Mesenchymal stem cell (in vitro differentiated cells and primary cell): ENCODE results near the gene ADH5.

Experiments used
- DNase-seq: peaks from one replicate; pipeline ENCODE4 v3.0.0-alpha.2; 2013
- H2AFZ ChIP-seq: one replicate; pipeline ENCODE4 v1.6.1; 2013; ENCODE audit warnings: low read depth, mild to moderate bottlenecking, control low read depth, inconsistent platforms, low read length, moderate library complexity
- H2AK5ac ChIP-seq: 2 replicates; pipeline ENCODE4 v1.6.1; 2013; ENCODE audit warnings: low read length, moderate library complexity, mild to moderate bottlenecking, inconsistent platforms; ENCODE audit not compliant: severe bottlenecking
- H2BK120ac ChIP-seq: one replicate; pipeline ENCODE4 v1.6.1; 2013; ENCODE audit warnings: low read depth, mild to moderate bottlenecking, inconsistent platforms, low read length, moderate library complexity
- H2BK12ac ChIP-seq, 2 experiments: one replicate each; pipeline ENCODE4 v1.6.1; 2013; ENCODE audit warnings: inconsistent platforms in 2 of 2, low read length in 2 of 2, mild to moderate bottlenecking in 2 of 2, moderate library complexity in 2 of 2, control low read depth in 1 of 2
- H2BK15ac ChIP-seq: one replicate; pipeline ENCODE4 v1.6.1; 2013; ENCODE audit warnings: mild to moderate bottlenecking, low read depth, inconsistent platforms; ENCODE audit not compliant: poor library complexity, severe bottlenecking
- H2BK5ac ChIP-seq: 2 replicates; pipeline ENCODE4 v1.6.1; 2013; ENCODE audit warnings: low read depth, mild to moderate bottlenecking, low read length, control low read depth, inconsistent platforms; ENCODE audit not compliant: poor library complexity, severe bottlenecking
- H3K14ac ChIP-seq, 2 experiments: one replicate each; pipeline ENCODE4 v1.6.1; 2013; ENCODE audit warnings: inconsistent platforms in 2 of 2, low read length in 2 of 2, control low read depth in 1 of 2, mild to moderate bottlenecking in 1 of 2, moderate library complexity in 1 of 2
- H3K18ac ChIP-seq, 2 experiments: one replicate each; pipeline ENCODE4 v1.6.1; 2013; ENCODE audit warnings: inconsistent platforms in 2 of 2, low read length in 2 of 2, control low read depth in 1 of 2, low read depth in 1 of 2, mild to moderate bottlenecking in 1 of 2
- H3K23ac ChIP-seq, 2 experiments: one replicate each; pipeline ENCODE4 v1.6.1; 2013; ENCODE audit warnings: inconsistent platforms in 2 of 2, low read length in 2 of 2, mild to moderate bottlenecking in 2 of 2, moderate library complexity in 2 of 2, control low read depth in 1 of 2
- H3K27ac ChIP-seq: 2 replicates; pipeline ENCODE4 v1.5.1; 2013; ENCODE audit warnings: mild to moderate bottlenecking, moderate library complexity, low read length, control low read depth, inconsistent platforms; ENCODE audit not compliant: poor library complexity, severe bottlenecking
- H3K27me3 ChIP-seq, 2 experiments: 2 replicates each; pipeline versions ENCODE4 v1.6.1 to v1.7.0; 2013; ENCODE audit warnings: low read length in 2 of 2, mild to moderate bottlenecking in 2 of 2, moderate library complexity in 2 of 2, control low read depth in 1 of 2, inconsistent platforms in 1 of 2; ENCODE audit not compliant: control insufficient read depth in 1 of 2, insufficient read depth in 1 of 2
- H3K36me3 ChIP-seq, 2 experiments: 2 replicates each; pipeline versions ENCODE4 v1.6.1 to v1.7.0; 2013; ENCODE audit warnings: low read length in 2 of 2, control low read depth in 1 of 2, inconsistent platforms in 1 of 2, low read depth in 1 of 2, mild to moderate bottlenecking in 1 of 2; ENCODE audit not compliant: insufficient read depth in 2 of 2, control insufficient read depth in 1 of 2
- H3K4ac ChIP-seq, 2 experiments: one replicate each; pipeline ENCODE4 v1.6.1; 2013; ENCODE audit warnings: inconsistent platforms in 2 of 2, low read length in 2 of 2, mild to moderate bottlenecking in 2 of 2, moderate library complexity in 2 of 2, control low read depth in 1 of 2, low read depth in 1 of 2
- H3K4me1 ChIP-seq: 2 replicates; pipeline ENCODE4 v1.6.1; 2013; ENCODE audit warnings: low read depth, low read length, control low read depth; ENCODE audit not compliant: control insufficient read depth, insufficient read depth
- H3K4me2 ChIP-seq: 2 replicates; pipeline ENCODE4 v1.6.1; 2013; ENCODE audit warnings: low read length, mild to moderate bottlenecking, inconsistent platforms; ENCODE audit not compliant: poor library complexity, severe bottlenecking
- H3K4me3 ChIP-seq, 2 experiments: 2 replicates each; pipeline versions ENCODE4 v1.5.1 to v1.7.0; 2013; ENCODE audit warnings: low read length in 2 of 2, mild to moderate bottlenecking in 2 of 2, control low read depth in 1 of 2, low read depth in 1 of 2; ENCODE audit not compliant: insufficient read depth in 1 of 2
- H3K79me1 ChIP-seq: replicated peaks from 2 replicates; pipeline ENCODE4 v1.6.1; 2013; ENCODE audit warnings: mild to moderate bottlenecking, control low read depth, low read length, inconsistent platforms; ENCODE audit not compliant: poor library complexity, severe bottlenecking
- H3K9ac ChIP-seq: 2 replicates; pipeline ENCODE4 v1.7.0; 2013; ENCODE audit warnings: mild to moderate bottlenecking, low read length, moderate library complexity
- H3K9me3 ChIP-seq: 2 replicates; pipeline ENCODE4 v1.7.0; 2013; ENCODE audit warnings: mild to moderate bottlenecking, low read length; ENCODE audit not compliant: control insufficient read depth
- H4K8ac ChIP-seq: one replicate; pipeline ENCODE4 v1.6.1; 2013; ENCODE audit warnings: inconsistent platforms, mild to moderate bottlenecking, low read length, moderate library complexity
- H4K91ac ChIP-seq: one replicate; pipeline ENCODE4 v1.6.1; 2013; ENCODE audit warnings: mild to moderate bottlenecking, low read length, inconsistent platforms
- WGBS: methylation state at CpG from one replicate; pipeline ENCODE4 v1.1.7; 2013; ENCODE audit warnings: mixed read lengths; 5-methylcytosine and 5-hydroxymethylcytosine counted together

Gene ADH5

GRCh38 chr4:99131378-99131777 is 42.8 kb upstream of the ADH5 start:
- H2BK15ac ChIP-seq: no peak overlapping the region
- DNase-seq: no peak
- no peak overlapping the region for H3K4me2 ChIP-seq
- H3K14ac ChIP-seq: no peak overlapping the region
- H3K27me3 ChIP-seq: no peaks in the 10 kb centered on the region
- H3K4ac ChIP-seq: no peak overlapping the region
- H2AFZ ChIP-seq: no peak overlapping the region
- 50% methylated on average over 2 of the region's 2 CpGs for WGBS
- no peak overlapping the region for H2BK12ac ChIP-seq
- no peak overlapping the region for H3K4me3 ChIP-seq
- no peak overlapping the region for H2AK5ac ChIP-seq
- H2BK5ac ChIP-seq: no peak overlapping the region
- no peak overlapping the region for H2BK120ac ChIP-seq
- H3K79me1 ChIP-seq: no peaks in the 10 kb centered on the region
- no peak overlapping the region for H3K9ac ChIP-seq
- H3K18ac ChIP-seq: no peak overlapping the region
- H3K27ac ChIP-seq: no peak overlapping the region
- no peak overlapping the region for H4K91ac ChIP-seq
- no peak overlapping the region for H3K23ac ChIP-seq
- no peak overlapping the region for H4K8ac ChIP-seq
- H3K9me3 ChIP-seq: peaks cover 4% of the 10 kb centered on the region
- H3K36me3 ChIP-seq: peaks cover 0 to 3% of the 10 kb centered on the region in 2 experiments
- H3K4me1 ChIP-seq: no peaks in the 10 kb centered on the region

- H2AK5ac ChIP-seq: no peak overlapping the region
- no peak overlapping the region for H3K27ac ChIP-seq
- no peak overlapping the region for H2BK120ac ChIP-seq
- no peak overlapping the region for H3K9ac ChIP-seq
- no peak overlapping the region for H3K18ac ChIP-seq
- no peak for DNase-seq
- H2AFZ ChIP-seq: no peak overlapping the region
- no peak overlapping the region for H2BK5ac ChIP-seq
- no CpG with 5 or more reads among the region's 1 CpG for WGBS
- H3K23ac ChIP-seq: no peak overlapping the region
- no peak overlapping the region for H2BK12ac ChIP-seq
- H3K4me3 ChIP-seq: no peak overlapping the region
- H3K27me3 ChIP-seq: no peaks in the 10 kb centered on the region
- H4K91ac ChIP-seq: no peak overlapping the region
- no peak overlapping the region for H3K4me2 ChIP-seq
- H3K4ac ChIP-seq: no peak overlapping the region
- no peaks in the 10 kb centered on the region for H3K36me3 ChIP-seq
- H3K79me1 ChIP-seq: no peaks in the 10 kb centered on the region
- H3K4me1 ChIP-seq: no peaks in the 10 kb centered on the region
- no peak overlapping the region for H4K8ac ChIP-seq
- peaks cover 4% of the 10 kb centered on the region for H3K9me3 ChIP-seq
- no peak overlapping the region for H2BK15ac ChIP-seq
- H3K14ac ChIP-seq: no peak overlapping the region
Observed at GRCh38 chr4:99126376-99126775, 37.8 kb upstream of the ADH5 start.

GRCh38 chr4:99121008-99121407 is 32.4 kb upstream of the ADH5 start:
- 92% methylated on average over 4 of the region's 4 CpGs for WGBS
- Histone ChIP-seq H2BK15ac (no peak overlapping the region), H3K27me3 (no peaks in the 10 kb centered on the region)

GRCh38 chr4:99120501-99120900 is 31.9 kb upstream of the ADH5 start:
- Histone ChIP-seq H3K18ac (no peak overlapping the region), H3K9me3 (no peaks in the 10 kb centered on the region), H3K79me1 (no peaks in the 10 kb centered on the region), H3K27ac (no peak overlapping the region), H2BK15ac (no peak overlapping the region), H3K27me3 (no peaks in the 10 kb centered on the region), H3K4me3 (no peak overlapping the region), H2BK5ac (no peak overlapping the region), H2AK5ac (no peak overlapping the region), H2AFZ (no peak overlapping the region), H4K8ac (no peak overlapping the region), H3K4me2 (no peak overlapping the region), H3K4ac (no peak overlapping the region), H3K9ac (no peak overlapping the region), H3K4me1 (no peaks in the 10 kb centered on the region), H3K36me3 (no peaks in the 10 kb centered on the region), H4K91ac (no peak overlapping the region), H2BK12ac (no peak overlapping the region), H3K14ac (no peak overlapping the region), H2BK120ac (no peak overlapping the region), H3K23ac (no peak overlapping the region)
- no peak for DNase-seq
- 96% methylated on average over 4 of the region's 5 CpGs for whole genome bisulfite sequencing

More at GRCh38 chr4:99121008-99121407, 32.4 kb upstream of the ADH5 start:
- Histone ChIP-seq H3K4me1 (no peaks in the 10 kb centered on the region), H4K91ac (no peak overlapping the region), H2BK5ac (no peak overlapping the region), H3K18ac (no peak overlapping the region), H3K4me3 (no peak overlapping the region), H4K8ac (no peak overlapping the region), H3K36me3 (no peaks in the 10 kb centered on the region), H2BK120ac (no peak overlapping the region), H3K9ac (no peak overlapping the region), H3K4ac (no peak overlapping the region), H3K9me3 (no peaks in the 10 kb centered on the region), H2BK12ac (no peak overlapping the region), H3K79me1 (no peaks in the 10 kb centered on the region), H2AFZ (no peak overlapping the region), H3K23ac (no peak overlapping the region), H3K4me2 (no peak overlapping the region), H3K14ac (no peak overlapping the region), H3K27ac (no peak overlapping the region), H2AK5ac (no peak overlapping the region)
- DNase-seq: no peak
